Neutrophil (primary cell): ENCODE results near the gene ARFRP1.

ENCODE experiments used
- H3K27ac ChIP-seq: fragments of 200-600 bp; sonication (generic); 2 replicates; pipeline ENCODE4 v1.5.1; 2016; ENCODE audit warnings: mild to moderate bottlenecking, moderate library complexity
- H3K27me3 ChIP-seq: fragments of 200-600 bp; sonication (generic); 2 replicates; pipeline ENCODE4 v1.6.0; 2016; ENCODE audit warnings: mild to moderate bottlenecking
- H3K36me3 ChIP-seq: fragments of 200-600 bp; sonication (generic); 2 replicates; pipeline ENCODE4 v1.5.1; 2017
- H3K4me1 ChIP-seq, 2 experiments: fragments of 200-600 bp in 1 of 2; sonication (generic) in 1 of 2; 1 replicate in 1 of 2; 2 replicates in 1 of 2; pipeline versions ENCODE4 v1.5.1 to v1.6.1; 2013 to 2016; ENCODE audit warnings: low read depth in 1 of 2, low read length in 1 of 2, mild to moderate bottlenecking in 1 of 2, moderate library complexity in 1 of 2; ENCODE audit not compliant: control insufficient read depth in 1 of 2, insufficient read depth in 1 of 2
- H3K4me3 ChIP-seq, 2 experiments: fragments of 200-600 bp in 1 of 2; sonication (generic) in 1 of 2; 1 replicate in 1 of 2; 2 replicates in 1 of 2; pipeline ENCODE4 v1.5.1; 2013 to 2016; ENCODE audit warnings: low read depth in 1 of 2, low read length in 1 of 2, mild to moderate bottlenecking in 1 of 2, moderate library complexity in 1 of 2
- H3K9me3 ChIP-seq: fragments of 200-600 bp; sonication (generic); 2 replicates; pipeline ENCODE4 v1.5.1; 2016
- TF ChIP-seq, protein P1 (sequence below): fragments of 200-600 bp; sonication (generic); IDR thresholded peaks from 2 replicates; pipeline ENCODE4 v1.5.1; 2016; ENCODE audit warnings: antibody characterized with exemption

Gene ARFRP1

DNA sequence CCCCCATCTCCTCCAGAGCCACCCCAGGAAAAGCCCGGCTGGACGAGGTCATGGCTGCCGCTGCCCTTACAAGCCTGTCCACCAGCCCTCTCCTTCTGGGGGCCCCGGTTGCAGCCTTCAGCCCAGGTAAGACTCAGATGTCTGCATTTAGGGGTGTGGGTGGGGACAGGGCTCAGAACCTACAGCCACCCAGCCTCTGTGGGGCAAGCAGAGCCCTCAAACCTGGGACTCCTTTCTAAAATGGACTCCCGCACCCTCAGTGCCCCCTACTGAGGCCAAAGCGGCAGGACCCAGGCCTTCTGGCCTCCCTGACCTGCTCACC lies 33.5 kb upstream of the ARFRP1 start:
- peaks cover 26 to 37% of the 10 kb centered on the region in 2 experiments for H3K4me1 ChIP-seq
- H3K36me3 ChIP-seq: peaks cover 28% of the 10 kb centered on the region
- peaks cover 30% of the 10 kb centered on the region for H3K27me3 ChIP-seq
- TF ChIP-seq, protein P1, sequence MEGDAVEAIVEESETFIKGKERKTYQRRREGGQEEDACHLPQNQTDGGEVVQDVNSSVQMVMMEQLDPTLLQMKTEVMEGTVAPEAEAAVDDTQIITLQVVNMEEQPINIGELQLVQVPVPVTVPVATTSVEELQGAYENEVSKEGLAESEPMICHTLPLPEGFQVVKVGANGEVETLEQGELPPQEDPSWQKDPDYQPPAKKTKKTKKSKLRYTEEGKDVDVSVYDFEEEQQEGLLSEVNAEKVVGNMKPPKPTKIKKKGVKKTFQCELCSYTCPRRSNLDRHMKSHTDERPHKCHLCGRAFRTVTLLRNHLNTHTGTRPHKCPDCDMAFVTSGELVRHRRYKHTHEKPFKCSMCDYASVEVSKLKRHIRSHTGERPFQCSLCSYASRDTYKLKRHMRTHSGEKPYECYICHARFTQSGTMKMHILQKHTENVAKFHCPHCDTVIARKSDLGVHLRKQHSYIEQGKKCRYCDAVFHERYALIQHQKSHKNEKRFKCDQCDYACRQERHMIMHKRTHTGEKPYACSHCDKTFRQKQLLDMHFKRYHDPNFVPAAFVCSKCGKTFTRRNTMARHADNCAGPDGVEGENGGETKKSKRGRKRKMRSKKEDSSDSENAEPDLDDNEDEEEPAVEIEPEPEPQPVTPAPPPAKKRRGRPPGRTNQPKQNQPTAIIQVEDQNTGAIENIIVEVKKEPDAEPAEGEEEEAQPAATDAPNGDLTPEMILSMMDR: no peak
- no peaks in the 10 kb centered on the region for H3K9me3 ChIP-seq
- no peak overlapping the region for H3K27ac ChIP-seq
- peak overlapping the region in 1 of 2 experiments; percentile 64 for H3K4me3 ChIP-seq

DNA sequence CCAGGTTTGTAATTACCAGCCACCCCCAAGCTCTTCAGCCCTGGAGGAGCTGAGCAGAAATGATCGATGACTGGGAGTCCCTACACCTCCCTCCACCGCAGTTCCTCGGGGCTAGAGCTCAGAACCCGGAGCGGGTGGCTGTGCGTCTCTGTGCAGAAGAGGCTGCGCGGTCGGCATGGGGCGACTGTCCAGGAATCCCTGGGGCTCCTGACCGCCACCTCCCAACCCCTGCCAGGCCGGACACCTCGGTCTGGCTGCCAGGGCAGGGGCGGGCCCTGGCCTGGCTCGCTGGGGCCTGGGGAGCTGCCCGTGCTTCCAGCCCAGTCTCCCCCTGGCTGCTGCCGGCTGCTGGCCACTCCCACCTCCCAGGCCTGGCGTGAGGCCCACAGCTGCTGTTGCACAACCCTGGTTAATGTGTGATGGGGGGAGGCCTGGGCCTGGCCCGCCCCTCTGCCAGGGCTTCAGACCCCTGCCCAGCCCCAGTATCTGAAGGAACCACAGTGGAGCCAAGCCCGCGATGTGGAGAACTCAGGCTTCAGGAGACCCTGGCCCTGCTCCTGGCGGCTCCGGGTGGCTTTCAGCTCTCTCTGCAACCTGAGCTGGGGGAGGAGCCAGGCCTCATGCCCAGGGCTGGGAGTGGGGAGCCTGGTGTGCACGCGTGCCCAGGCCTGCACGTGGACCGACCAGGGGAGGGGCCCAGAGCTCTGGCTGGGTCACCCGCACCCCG lies 33.0 kb upstream of the ARFRP1 start:
- TF ChIP-seq, protein P1: no peak
- H3K36me3 ChIP-seq: peaks cover 33% of the 10 kb centered on the region
- H3K4me3 ChIP-seq: peak overlapping the region; percentile 58 to 64
- peaks cover 35% of the 10 kb centered on the region for H3K27me3 ChIP-seq
- peaks cover 26 to 37% of the 10 kb centered on the region in 2 experiments for H3K4me1 ChIP-seq
- H3K9me3 ChIP-seq: no peaks in the 10 kb centered on the region
- peak overlapping the region; percentile 54 for H3K27ac ChIP-seq

DNA sequence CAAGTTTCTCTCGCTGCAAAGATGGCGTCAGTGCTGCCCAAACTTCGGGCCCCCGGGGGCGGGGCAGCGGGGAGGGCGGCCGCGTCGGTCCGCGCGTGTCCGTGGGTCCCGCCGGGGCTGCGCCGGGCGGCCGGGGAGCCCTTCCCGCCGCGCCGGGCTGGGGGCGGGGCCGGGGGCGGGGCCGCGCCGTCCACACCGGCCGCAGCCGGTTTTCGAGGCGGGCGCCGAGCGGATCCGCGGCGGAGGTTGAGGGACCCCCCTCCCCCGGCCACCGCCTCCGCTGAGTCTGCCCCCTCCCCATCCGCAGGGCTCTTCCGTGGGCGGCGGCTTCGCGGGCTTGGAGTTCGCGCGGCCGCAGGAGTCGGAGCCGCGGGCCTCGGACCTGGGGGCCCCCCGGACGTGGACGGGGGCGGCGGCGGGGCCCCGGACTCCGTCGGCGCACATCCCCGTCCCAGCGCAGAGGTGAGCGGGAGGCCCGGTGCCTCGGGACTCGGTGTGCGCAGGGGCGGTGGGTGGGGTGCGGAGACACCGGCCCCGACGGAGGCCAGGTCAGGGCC lies 32.4 kb upstream of the ARFRP1 start:
- peaks cover 40% of the 10 kb centered on the region for H3K36me3 ChIP-seq
- peaks cover 26 to 37% of the 10 kb centered on the region in 2 experiments for H3K4me1 ChIP-seq
- peaks cover 40% of the 10 kb centered on the region for H3K27me3 ChIP-seq
- TF ChIP-seq, protein P1: no peak
- no peaks in the 10 kb centered on the region for H3K9me3 ChIP-seq
- H3K4me3 ChIP-seq: peak overlapping the region; percentile 58 to 64
- H3K27ac ChIP-seq: peak overlapping the region; percentile 54

DNA sequence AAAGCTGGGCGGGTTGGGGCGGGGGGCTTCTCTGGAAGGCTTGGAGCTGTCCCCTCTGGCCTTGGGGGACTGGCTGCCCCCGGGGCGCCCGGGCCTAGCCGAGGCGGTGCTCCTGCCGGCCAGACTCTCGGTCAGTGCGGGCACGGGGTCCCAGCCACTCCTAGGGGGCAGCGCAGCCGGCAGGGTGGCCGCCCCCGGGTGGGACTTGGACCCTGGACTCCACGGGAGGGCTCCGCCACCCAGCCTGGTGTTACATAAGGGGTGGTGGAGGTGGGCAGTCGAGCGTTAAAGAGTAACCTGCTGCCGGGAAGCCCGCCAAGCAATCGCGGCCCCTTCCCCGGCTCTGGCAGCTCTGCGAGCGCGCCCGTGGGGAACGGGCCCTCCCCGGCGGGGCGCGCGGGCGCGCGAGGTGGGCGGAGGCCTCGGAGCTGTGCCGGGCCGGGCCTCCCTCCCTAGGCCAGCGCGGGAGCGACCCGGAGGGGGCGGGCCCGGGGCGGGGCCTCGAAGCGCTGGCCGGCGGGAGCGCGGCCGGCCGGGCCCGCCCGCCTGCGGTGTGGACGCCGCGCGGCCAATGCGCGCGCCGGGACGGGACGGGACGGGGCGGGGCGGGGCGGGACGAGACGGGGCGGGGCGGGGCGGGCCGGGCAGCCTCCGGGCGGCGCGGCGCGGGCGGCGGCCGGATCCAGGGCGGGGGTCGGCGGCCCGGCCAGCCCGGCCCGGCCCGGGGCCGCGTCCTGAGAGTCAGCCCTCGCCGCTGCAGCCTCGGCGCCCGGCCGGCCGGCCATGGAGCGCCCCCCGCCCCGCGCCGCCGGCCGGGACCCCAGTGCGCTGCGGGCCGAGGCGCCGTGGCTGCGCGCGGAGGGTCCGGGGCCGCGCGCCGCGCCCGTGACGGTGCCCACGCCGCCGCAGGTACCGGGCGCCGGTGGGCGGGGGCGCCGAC lies 31.6 kb upstream of the ARFRP1 start, which contains the start of gene SLC2A4RG:
Gene SLC2A4RG, plus strand, starts transcription at position 647 of the 940 bp plus-strand sequence. Its CDS starts 137 bp downstream, at position 784.
- Histone ChIP-seq H3K27ac (peak within 1 kb of the TSS; percentile 54), H3K4me1 (peaks cover 26 to 37% of the 10 kb centered on the region in 2 experiments), H3K27me3 (peaks cover 40% of the 10 kb centered on the region), H3K9me3 (no peaks in the 10 kb centered on the region), H3K36me3 (peaks cover 47% of the 10 kb centered on the region), H3K4me3 (peak within 1 kb of the TSS; percentile 58 to 65)
- TF ChIP-seq, protein P1: no peak

DNA sequence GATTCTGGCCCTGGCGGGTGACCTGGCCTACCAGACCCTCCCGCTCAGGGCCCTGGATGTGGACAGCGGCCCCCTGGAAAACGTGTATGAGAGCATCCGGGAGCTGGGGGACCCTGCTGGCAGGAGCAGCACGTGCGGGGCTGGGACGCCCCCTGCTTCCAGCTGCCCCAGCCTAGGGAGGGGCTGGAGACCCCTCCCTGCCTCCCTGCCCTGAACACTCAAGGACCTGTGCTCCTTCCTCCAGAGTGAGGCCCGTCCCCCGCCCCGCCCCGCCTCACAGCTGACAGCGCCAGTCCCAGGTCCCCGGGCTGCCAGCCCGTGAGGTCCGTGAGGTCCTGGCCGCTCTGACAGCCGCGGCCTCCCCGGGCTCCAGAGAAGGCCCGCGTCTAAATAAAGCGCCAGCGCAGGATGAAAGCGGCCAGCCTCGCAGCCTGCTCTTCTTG lies 30.9 kb upstream of the ARFRP1 start:
- Histone ChIP-seq H3K36me3 (peaks cover 53% of the 10 kb centered on the region), H3K27me3 (peaks cover 40% of the 10 kb centered on the region), H3K4me1 (peaks cover 26 to 37% of the 10 kb centered on the region in 2 experiments), H3K9me3 (no peaks in the 10 kb centered on the region), H3K27ac (peak overlapping the region; percentile 3), H3K4me3 (peak overlapping the region; percentile 55 to 65)
- TF ChIP-seq, protein P1: no peak
